ENCODE data around the gene RAPGEF5.

Gene RAPGEF5

GRCh38 chr7:22317632-22318031 is 39.3 kb downstream of the RAPGEF5 start:
- Histone ChIP-seq H3K27me3 (ENCODE audit: control insufficient read depth, insufficient read depth, low read length) (no peaks in the 10 kb centered on the region), H3K9me3 (ENCODE audit: control insufficient read depth, insufficient read depth, low read length) (no peaks in the 10 kb centered on the region), H3K36me3 (ENCODE audit: control insufficient read depth, insufficient read depth, low read length) (no peaks in the 10 kb centered on the region), H3K4me3 (ENCODE audit: low read length) (no peak overlapping the region), H3K4me1 (ENCODE audit: control insufficient read depth, insufficient read depth, low read length) (0 out of 2 replicates have a peak, but pooled peaks cover 2% of the 10 kb centered on the region), H3K27ac (ENCODE audit: low read length) (no peak overlapping the region)
- no peak for DNase-seq (ENCODE audit: low read depth, low spot score)
- no CpG with 5 or more reads among the region's 4 CpGs for WGBS (ENCODE audit: insufficient coverage, insufficient read length)

GRCh38 chr7:22316914-22317313 is 40.0 kb downstream of the RAPGEF5 start:
- no peak overlapping the region for H3K27ac ChIP-seq (ENCODE audit: low read length)
- H3K4me3 ChIP-seq (ENCODE audit: low read length) = no peak overlapping the region
- WGBS (ENCODE audit: insufficient coverage, insufficient read length) = no CpG with 5 or more reads among the region's 4 CpGs
- no peak for DNase-seq (ENCODE audit: low read depth, low spot score)
- H3K4me1 ChIP-seq (ENCODE audit: control insufficient read depth, insufficient read depth, low read length) = 0 out of 2 replicates have a peak, but pooled peaks cover 2% of the 10 kb centered on the region
- H3K9me3 ChIP-seq (ENCODE audit: control insufficient read depth, insufficient read depth, low read length) = no peaks in the 10 kb centered on the region
- no peaks in the 10 kb centered on the region for H3K36me3 ChIP-seq (ENCODE audit: control insufficient read depth, insufficient read depth, low read length)
- H3K27me3 ChIP-seq (ENCODE audit: control insufficient read depth, insufficient read depth, low read length) = no peaks in the 10 kb centered on the region

- Histone ChIP-seq H3K4me3 (ENCODE audit: low read length) (no peak overlapping the region), H3K36me3 (ENCODE audit: control insufficient read depth, insufficient read depth, low read length) (no peaks in the 10 kb centered on the region; the same call in 1 of the 2 replicates), H3K27me3 (ENCODE audit: control insufficient read depth, insufficient read depth, low read length) (no peaks in the 10 kb centered on the region), H3K27ac (ENCODE audit: low read length) (no peak overlapping the region), H3K9me3 (ENCODE audit: control insufficient read depth, insufficient read depth, low read length) (no peaks in the 10 kb centered on the region), H3K4me1 (ENCODE audit: control insufficient read depth, insufficient read depth, low read length) (no peaks in the 10 kb centered on the region)
- no CpG with 5 or more reads among the region's 3 CpGs for WGBS (ENCODE audit: insufficient coverage, insufficient read length)
- no peak for DNase-seq (ENCODE audit: low read depth, low spot score)
Observed at GRCh38 chr7:22307816-22308215, 49.1 kb downstream of the RAPGEF5 start.

- no CpG with 5 or more reads among the region's 2 CpGs for WGBS (ENCODE audit: insufficient coverage, insufficient read length)
- Histone ChIP-seq H3K36me3 (ENCODE audit: control insufficient read depth, insufficient read depth, low read length) (no peaks in the 10 kb centered on the region; the same call in 1 of the 2 replicates), H3K9me3 (ENCODE audit: control insufficient read depth, insufficient read depth, low read length) (no peaks in the 10 kb centered on the region), H3K4me1 (ENCODE audit: control insufficient read depth, insufficient read depth, low read length) (no peaks in the 10 kb centered on the region), H3K4me3 (ENCODE audit: low read length) (no peak overlapping the region), H3K27me3 (ENCODE audit: control insufficient read depth, insufficient read depth, low read length) (no peaks in the 10 kb centered on the region), H3K27ac (ENCODE audit: low read length) (no peak overlapping the region)
- no peak for DNase-seq (ENCODE audit: low read depth, low spot score)
Observed at GRCh38 chr7:22305706-22306105, 51.2 kb downstream of the RAPGEF5 start.

GRCh38 chr7:22302951-22303423 is 54.0 kb downstream of the RAPGEF5 start:
- Histone ChIP-seq H3K4me3 (ENCODE audit: low read length) (no peak overlapping the region), H3K36me3 (ENCODE audit: control insufficient read depth, insufficient read depth, low read length) (no peaks in the 10 kb centered on the region; the same call in 1 of the 2 replicates), H3K4me1 (ENCODE audit: control insufficient read depth, insufficient read depth, low read length) (no peaks in the 10 kb centered on the region), H3K27me3 (ENCODE audit: control insufficient read depth, insufficient read depth, low read length) (no peaks in the 10 kb centered on the region), H3K27ac (ENCODE audit: low read length) (no peak overlapping the region), H3K9me3 (ENCODE audit: control insufficient read depth, insufficient read depth, low read length) (no peaks in the 10 kb centered on the region)
- no peak for DNase-seq (ENCODE audit: low read depth, low spot score)
- no CpG with 5 or more reads among the region's 1 CpG for WGBS (ENCODE audit: insufficient coverage, insufficient read length)

- no peak for DNase-seq (ENCODE audit: low read depth, low spot score)
- no peaks in the 10 kb centered on the region; the same call in 1 of the 2 replicates for H3K36me3 ChIP-seq (ENCODE audit: control insufficient read depth, insufficient read depth, low read length)
- no peaks in the 10 kb centered on the region for H3K4me1 ChIP-seq (ENCODE audit: control insufficient read depth, insufficient read depth, low read length)
- H3K27me3 ChIP-seq (ENCODE audit: control insufficient read depth, insufficient read depth, low read length) = no peaks in the 10 kb centered on the region
- no peak overlapping the region for H3K4me3 ChIP-seq (ENCODE audit: low read length)
- no peak overlapping the region for H3K27ac ChIP-seq (ENCODE audit: low read length)
- no CpG with 5 or more reads among the region's 2 CpGs for WGBS (ENCODE audit: insufficient coverage, insufficient read length)
- H3K9me3 ChIP-seq (ENCODE audit: control insufficient read depth, insufficient read depth, low read length) = no peaks in the 10 kb centered on the region
Observed at GRCh38 chr7:22302193-22302592, 54.8 kb downstream of the RAPGEF5 start.

- no CpG with 5 or more reads among the region's 6 CpGs for WGBS (ENCODE audit: insufficient coverage, insufficient read length)
- no peak overlapping the region for H3K4me3 ChIP-seq (ENCODE audit: low read length)
- no peaks in the 10 kb centered on the region for H3K27me3 ChIP-seq (ENCODE audit: control insufficient read depth, insufficient read depth, low read length)
- no peaks in the 10 kb centered on the region for H3K9me3 ChIP-seq (ENCODE audit: control insufficient read depth, insufficient read depth, low read length)
- H3K4me1 ChIP-seq (ENCODE audit: control insufficient read depth, insufficient read depth, low read length) = no peaks in the 10 kb centered on the region
- no peak for DNase-seq (ENCODE audit: low read depth, low spot score)
- no peaks in the 10 kb centered on the region for H3K36me3 ChIP-seq (ENCODE audit: control insufficient read depth, insufficient read depth, low read length)
- H3K27ac ChIP-seq (ENCODE audit: low read length) = no peak overlapping the region
Observed at GRCh38 chr7:22301790-22302189, 55.2 kb downstream of the RAPGEF5 start.

GRCh38 chr7:22300839-22301238 is 56.1 kb downstream of the RAPGEF5 start:
- H3K4me1 ChIP-seq (ENCODE audit: control insufficient read depth, insufficient read depth, low read length) = no peaks in the 10 kb centered on the region
- H3K27ac ChIP-seq (ENCODE audit: low read length) = no peak overlapping the region
- no peak for DNase-seq (ENCODE audit: low read depth, low spot score)
- H3K36me3 ChIP-seq (ENCODE audit: control insufficient read depth, insufficient read depth, low read length) = no peaks in the 10 kb centered on the region
- H3K4me3 ChIP-seq (ENCODE audit: low read length) = no peak overlapping the region
- H3K27me3 ChIP-seq (ENCODE audit: control insufficient read depth, insufficient read depth, low read length) = no peaks in the 10 kb centered on the region
- no CpG with 5 or more reads among the region's 4 CpGs for WGBS (ENCODE audit: insufficient coverage, insufficient read length)
- no peaks in the 10 kb centered on the region for H3K9me3 ChIP-seq (ENCODE audit: control insufficient read depth, insufficient read depth, low read length)

- no peak for DNase-seq (ENCODE audit: low read depth, low spot score)
- Histone ChIP-seq H3K27me3 (ENCODE audit: control insufficient read depth, insufficient read depth, low read length) (no peaks in the 10 kb centered on the region), H3K4me3 (ENCODE audit: low read length) (no peak overlapping the region), H3K4me1 (ENCODE audit: control insufficient read depth, insufficient read depth, low read length) (no peaks in the 10 kb centered on the region), H3K9me3 (ENCODE audit: control insufficient read depth, insufficient read depth, low read length) (no peaks in the 10 kb centered on the region), H3K27ac (ENCODE audit: low read length) (no peak overlapping the region), H3K36me3 (ENCODE audit: control insufficient read depth, insufficient read depth, low read length) (no peaks in the 10 kb centered on the region)
Observed at GRCh38 chr7:22296916-22297315, 60.0 kb downstream of the RAPGEF5 start.

- no peak for DNase-seq (ENCODE audit: low read depth, low spot score)
- Histone ChIP-seq H3K27me3 (ENCODE audit: control insufficient read depth, insufficient read depth, low read length) (no peaks in the 10 kb centered on the region), H3K4me1 (ENCODE audit: control insufficient read depth, insufficient read depth, low read length) (no peaks in the 10 kb centered on the region), H3K4me3 (ENCODE audit: low read length) (no peak overlapping the region), H3K9me3 (ENCODE audit: control insufficient read depth, insufficient read depth, low read length) (no peaks in the 10 kb centered on the region), H3K36me3 (ENCODE audit: control insufficient read depth, insufficient read depth, low read length) (no peaks in the 10 kb centered on the region), H3K27ac (ENCODE audit: low read length) (no peak overlapping the region)
- WGBS (ENCODE audit: insufficient coverage, insufficient read length) = no CpG with 5 or more reads among the region's 1 CpG
Observed at GRCh38 chr7:22296265-22296566, 60.7 kb downstream of the RAPGEF5 start.

GRCh38 chr7:22295402-22296264 is 61.3 kb downstream of the RAPGEF5 start:
- Histone ChIP-seq H3K36me3 (ENCODE audit: control insufficient read depth, insufficient read depth, low read length) (no peaks in the 10 kb centered on the region; the same call in 1 of the 2 replicates), H3K4me3 (ENCODE audit: low read length) (no peak overlapping the region), H3K9me3 (ENCODE audit: control insufficient read depth, insufficient read depth, low read length) (no peaks in the 10 kb centered on the region), H3K27ac (ENCODE audit: low read length) (no peak overlapping the region), H3K4me1 (ENCODE audit: control insufficient read depth, insufficient read depth, low read length) (no peaks in the 10 kb centered on the region), H3K27me3 (ENCODE audit: control insufficient read depth, insufficient read depth, low read length) (no peaks in the 10 kb centered on the region)
- no peak for DNase-seq (ENCODE audit: low read depth, low spot score)
- no CpG with 5 or more reads among the region's 4 CpGs for WGBS (ENCODE audit: insufficient coverage, insufficient read length)
